Muscle of arm (tissue), 12 donors: Measurements from ENCODE around the gene TMEM232. TPM values are rescaled to one million over a fixed set of nuclear protein-coding genes. Genes with fewer than 3 reads are reported as not detected.
"Not testable (repeated sequence)": the region's sequence is repeated elsewhere in the genome, so short reads cannot be mapped to it uniquely, and the experiment has no call there.

Source experiments
- DNase-seq: peaks from one replicate; pipeline ENCODE4 v3.0.0-alpha.2; 2013
- polyA plus RNA-seq, 12 donors: library from polyadenylated mRNA; unstranded; fragments of 120-200 nt; gene quantifications; one replicate each; pipeline ENCODE4 v1.2.1, GENCODE V29; 2013; ENCODE audit not compliant: insufficient read length in 12 of 12

The TMEM232 gene
- polyA plus RNA-seq, 12 donors = 0.48 to 2.1 (median 1.1) TPM; not detected in 2

DNA sequence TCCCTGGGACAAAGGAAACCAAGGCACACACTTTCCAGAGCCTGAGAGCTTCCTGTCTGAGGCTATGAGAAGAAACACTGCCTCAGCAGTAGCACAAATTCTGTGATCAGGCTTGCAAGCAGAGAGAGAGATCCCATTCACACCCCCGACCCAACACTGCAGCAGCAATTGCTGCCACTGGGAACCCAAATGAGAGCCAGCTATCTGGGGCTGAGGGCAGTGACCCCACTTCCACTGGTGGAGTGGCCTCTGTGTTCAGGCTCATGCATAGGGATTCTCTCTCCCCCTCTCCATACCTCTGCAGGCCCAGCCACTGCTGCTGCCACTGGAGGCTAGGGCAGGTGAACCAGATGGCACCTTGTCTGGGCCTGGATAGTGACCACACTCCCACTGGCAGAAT is 95.2 kb downstream of the TMEM232 start:
- DNase-seq = no peak

DNA sequence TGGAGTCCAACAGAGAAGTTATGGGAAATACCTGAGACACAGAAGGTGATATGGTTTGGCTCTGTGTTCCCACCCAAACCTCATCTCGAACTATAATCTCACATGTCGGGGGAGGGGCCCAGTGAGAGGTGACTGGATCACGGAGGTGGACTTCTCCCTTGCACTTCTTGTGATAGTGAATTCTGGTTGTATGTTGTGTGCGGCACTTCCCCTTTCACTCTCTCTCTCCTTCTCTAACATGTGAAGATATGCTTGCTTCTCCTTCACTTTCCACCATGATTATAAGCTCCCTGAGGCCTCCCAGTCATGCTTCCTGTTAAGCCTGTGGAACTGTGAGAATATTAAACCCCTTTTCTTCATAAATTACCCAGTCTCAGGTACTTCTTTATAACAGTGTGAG is 96.1 kb downstream of the TMEM232 start:
- no peak for DNase-seq

DNA sequence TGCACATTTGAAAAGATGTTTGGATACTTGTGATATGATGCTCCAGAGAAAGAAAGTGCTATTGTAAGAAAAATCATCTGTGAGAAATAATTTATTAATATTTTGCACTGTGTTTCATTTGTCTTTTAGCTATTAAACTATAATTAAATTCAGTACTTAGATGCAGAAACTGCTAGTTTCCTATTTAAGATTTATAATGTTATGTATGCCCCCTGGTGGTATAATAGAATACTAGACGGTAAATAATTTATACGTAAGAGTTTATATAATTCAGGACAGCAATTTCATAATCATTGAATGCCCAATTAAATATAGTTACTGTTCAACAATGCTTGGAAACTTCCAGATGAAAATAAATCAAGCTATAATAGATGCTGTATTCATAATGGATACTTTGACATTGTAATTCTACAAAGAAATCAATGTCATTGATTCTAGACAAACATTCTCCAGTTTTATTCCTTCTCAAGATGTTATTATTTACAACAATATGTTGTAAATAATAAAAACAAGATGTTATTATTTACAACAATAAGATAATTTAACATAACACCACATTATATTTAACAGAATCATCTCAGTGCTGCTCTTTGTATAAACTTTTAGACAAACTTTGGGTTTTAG is 101.0 kb downstream of the TMEM232 start:
- peak; percentile 5 for DNase-seq

DNA sequence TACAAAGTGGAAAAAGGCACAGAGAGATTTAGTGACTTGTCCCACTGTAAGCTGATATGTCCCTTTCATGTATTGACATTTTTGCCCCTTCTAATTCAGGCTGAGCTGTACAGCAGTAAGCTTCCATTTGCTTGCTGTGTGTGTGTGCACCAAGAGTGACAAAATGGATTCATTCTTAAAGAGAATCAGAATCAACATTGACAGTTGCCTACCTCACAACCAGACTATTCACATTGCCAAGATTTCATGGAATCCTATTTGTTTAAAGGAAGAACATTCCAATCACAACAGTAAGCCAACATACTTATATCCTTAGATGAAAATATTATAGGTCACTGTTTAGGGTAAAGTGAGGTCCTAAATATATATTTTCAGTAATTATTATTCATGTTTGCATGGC is 102.6 kb downstream of the TMEM232 start:
- DNase-seq = no peak

DNA sequence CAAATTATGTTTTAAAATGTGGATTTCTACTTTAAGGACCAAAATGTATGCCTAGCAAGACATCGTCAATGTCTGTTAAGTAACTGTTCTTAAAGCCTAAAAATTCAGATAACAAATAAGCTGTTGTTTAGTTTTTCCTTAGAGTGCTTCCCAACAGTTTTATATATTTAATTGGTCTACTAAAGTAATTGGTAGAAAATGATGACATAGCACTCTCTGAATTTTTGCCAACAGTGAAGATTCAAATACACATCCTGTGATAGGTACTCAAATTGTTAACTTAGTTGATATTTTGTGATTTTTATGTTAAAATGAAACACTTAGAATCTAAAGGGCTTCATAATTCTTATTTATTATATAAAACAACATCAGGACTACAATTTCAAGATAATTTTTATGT is 107.5 kb downstream of the TMEM232 start:
- DNase-seq = no peak

GRCh38 chr5:110616009-110616408 is 110.5 kb downstream of the TMEM232 start:
- DNase-seq = no peak

- DNase-seq = no peak
Observed at GRCh38 chr5:110612794-110613247, 113.7 kb downstream of the TMEM232 start.

DNA sequence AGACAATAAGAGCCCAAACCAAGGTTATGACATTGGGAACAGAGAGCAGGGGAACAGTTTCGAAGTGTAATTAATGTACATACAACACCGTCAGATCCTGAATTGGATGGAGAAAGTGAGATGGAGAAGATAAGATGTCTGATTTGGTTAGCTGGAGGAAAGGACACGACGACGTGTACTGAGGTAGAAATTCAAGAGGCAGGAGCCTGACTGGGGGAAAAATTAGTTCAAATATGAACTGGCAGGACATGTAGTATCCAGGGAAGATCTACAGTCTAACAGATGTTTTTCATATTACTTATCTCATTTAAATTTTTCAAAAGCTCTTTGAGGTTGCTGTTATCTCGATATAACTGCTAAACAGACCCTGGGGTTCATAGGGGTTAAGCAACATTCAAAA is 114.7 kb downstream of the TMEM232 start:
- no peak for DNase-seq

DNA sequence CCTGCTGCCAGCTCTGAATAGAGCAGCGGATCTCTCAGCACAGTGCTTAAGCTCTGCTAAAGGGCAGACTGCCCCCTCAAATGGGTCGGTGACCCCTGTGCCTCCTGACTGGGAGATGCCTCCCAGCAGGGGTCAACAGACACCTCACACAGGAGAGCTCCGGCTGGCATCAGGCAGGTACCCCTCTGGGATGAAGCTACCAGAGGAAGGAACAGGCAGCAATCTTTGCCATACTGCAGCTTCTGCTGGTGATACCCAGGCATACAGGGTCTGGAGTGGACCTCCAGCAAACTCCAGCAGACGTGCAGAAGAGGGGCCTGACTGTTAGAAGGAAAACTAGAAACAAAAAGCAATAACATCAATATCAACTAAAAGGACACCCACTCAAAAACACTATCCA is 131.6 kb downstream of the TMEM232 start:
- no peak for DNase-seq

DNA sequence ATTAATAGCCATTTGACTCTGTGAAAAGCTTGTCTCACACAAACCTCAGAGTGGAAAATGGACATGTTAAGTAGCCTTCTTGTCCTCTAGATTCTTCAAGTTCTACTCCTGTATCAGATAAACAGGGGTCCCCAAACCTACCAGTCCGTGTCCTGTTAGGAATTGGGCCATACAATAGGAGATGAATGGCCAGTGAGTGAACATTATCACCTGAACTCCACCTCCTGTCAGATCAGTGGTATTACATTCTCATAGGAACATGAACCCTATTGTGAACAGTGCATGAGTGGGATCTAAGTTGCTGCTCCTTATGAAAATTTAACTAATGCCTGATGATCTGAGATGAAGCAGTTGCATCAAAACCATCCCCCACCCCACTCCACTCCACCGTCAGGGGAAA is 136.3 kb downstream of the TMEM232 start:
- no peak for DNase-seq

GRCh38 chr5:110588286-110588980 is 138.0 kb downstream of the TMEM232 start:
- DNase-seq = no peak

DNA sequence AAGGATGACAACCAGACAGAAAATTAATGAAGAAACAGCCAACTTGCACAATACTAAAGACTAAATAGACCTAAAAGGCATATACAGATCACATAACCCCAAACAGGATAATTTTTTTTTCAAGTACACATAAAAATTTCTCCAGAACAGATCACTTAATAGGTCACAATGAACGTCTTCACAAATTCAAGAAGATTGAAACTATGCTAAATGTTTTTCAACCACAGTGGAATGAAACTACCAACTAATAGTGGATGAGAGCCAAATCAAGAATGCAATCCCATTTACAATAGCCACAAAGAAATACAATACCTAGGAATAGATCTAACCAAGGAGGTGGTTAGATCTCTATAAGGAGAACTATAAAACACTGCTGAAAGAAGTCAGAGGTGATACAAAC is 145.8 kb downstream of the TMEM232 start:
- DNase-seq = no peak

GRCh38 chr5:110572729-110573128 is 153.7 kb downstream of the TMEM232 start:
- no peak for DNase-seq

DNA sequence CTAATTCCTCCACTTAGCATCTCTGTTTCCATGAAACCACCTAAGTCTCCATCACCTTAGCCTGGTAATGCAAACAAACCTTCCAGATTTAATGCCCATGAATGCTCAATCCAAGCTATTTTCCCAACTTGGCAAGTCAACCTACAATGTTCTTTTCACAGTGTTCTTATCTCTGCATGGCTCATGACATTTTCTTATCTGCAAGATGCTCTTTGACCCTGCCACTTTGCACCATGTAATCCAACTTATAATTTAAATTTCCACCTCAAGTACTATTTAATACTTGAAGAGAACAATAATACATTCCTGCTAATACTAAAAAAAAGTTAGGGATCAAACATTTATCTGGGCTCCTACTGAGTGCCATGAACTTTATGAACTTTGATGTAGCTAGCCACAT is 164.3 kb downstream of the TMEM232 start:
- DNase-seq = no peak

DNA sequence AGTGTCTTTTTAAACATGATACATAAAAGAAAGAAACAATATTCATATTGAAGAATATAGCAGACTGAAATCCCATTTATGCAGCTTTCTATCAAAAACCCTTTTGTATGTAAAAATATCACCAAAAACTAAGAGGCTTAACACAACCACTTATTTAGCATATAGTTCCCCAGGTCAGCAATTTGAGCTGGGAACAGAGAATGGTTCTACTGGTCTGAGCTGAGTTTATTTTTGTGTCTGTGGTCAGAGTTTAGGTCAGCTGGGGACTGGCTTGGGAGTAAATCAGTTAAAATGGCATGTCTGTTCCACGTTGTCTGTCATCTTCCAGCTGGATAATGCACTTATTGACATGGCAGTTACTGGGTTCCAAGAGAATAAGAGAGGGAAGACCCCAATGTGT is 165.0 kb downstream of the TMEM232 start:
- DNase-seq = no peak

DNA sequence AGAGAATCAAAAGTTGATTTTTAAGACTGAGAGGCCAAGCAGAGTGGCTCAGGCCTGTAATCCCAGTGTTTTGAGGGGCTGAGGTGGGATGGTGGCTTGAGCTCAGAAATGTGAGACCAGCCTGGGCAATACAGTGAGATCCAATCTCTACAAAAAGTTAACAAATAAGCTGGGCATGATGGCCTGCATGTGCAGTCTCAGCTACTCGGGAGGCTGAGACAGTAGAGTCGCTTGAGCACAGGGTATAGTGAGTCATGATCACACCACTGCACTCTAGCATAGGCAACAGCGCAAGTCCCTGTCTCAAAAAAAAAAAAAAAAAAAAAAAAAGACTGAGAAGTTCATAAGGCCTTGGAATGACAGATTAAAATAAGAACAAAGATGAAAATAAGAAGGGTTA is 177.2 kb downstream of the TMEM232 start:
- no peak for DNase-seq

DNA sequence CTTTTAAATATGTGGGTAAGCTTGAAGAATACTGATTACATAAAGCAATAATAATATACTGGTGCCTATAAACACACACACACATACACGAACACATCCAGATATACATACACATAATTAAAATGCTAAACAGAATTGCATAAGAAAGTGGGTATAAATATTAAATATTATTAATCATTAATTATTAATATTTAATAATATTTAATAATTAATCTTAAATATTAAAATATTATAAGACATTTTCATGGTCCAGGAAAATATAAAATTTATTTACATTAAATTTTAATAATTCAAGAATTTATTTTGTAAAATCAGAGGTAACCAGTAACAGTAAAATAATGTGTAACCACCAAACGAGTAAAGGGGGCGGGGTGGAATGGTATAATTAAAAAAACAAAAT is 178.3 kb downstream of the TMEM232 start:
- DNase-seq = no peak

- DNase-seq = no peak
Observed at GRCh38 chr5:110547495-110547894, 179.0 kb downstream of the TMEM232 start.

- no peak for DNase-seq
Observed at GRCh38 chr5:110545716-110546115, 180.8 kb downstream of the TMEM232 start.

DNA sequence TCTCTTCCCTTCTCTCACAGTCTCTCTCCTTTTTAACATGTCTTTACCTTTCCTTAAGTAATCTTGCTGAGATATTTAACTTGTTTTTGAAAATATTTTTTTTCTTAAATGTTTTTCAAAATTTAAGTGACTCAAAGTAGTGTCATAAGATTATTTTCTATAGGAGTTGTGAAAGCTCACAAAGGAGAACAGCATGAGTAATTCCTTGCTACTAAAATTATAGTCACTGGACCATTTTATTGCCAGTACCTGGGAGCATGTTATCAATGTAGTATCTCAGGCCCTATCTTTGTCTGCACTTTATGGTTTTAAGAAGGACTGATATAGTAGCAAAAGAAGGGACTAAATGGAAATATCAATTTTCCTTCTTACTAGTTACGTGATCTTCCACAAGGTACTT is 181.9 kb downstream of the TMEM232 start:
- no peak for DNase-seq

DNA sequence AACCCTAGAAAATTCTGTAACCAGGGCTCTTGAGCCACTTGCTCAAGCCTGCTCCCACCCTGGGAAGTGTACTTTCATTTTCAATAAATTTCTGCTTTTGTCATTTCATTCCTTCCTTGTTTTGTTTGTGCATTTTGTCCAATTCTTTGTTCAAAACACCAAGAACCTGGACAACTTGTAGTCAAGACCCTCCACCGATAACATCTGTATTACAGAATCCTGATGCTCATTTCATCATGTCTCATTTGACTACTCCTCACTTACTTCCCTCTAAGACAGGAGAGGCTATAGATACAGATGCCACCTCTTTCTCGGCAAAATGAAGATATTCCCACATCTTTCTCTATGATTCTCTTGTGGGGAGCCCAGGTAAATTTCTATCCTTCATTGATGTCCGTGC is 183.5 kb downstream of the TMEM232 start:
- no peak for DNase-seq

DNA sequence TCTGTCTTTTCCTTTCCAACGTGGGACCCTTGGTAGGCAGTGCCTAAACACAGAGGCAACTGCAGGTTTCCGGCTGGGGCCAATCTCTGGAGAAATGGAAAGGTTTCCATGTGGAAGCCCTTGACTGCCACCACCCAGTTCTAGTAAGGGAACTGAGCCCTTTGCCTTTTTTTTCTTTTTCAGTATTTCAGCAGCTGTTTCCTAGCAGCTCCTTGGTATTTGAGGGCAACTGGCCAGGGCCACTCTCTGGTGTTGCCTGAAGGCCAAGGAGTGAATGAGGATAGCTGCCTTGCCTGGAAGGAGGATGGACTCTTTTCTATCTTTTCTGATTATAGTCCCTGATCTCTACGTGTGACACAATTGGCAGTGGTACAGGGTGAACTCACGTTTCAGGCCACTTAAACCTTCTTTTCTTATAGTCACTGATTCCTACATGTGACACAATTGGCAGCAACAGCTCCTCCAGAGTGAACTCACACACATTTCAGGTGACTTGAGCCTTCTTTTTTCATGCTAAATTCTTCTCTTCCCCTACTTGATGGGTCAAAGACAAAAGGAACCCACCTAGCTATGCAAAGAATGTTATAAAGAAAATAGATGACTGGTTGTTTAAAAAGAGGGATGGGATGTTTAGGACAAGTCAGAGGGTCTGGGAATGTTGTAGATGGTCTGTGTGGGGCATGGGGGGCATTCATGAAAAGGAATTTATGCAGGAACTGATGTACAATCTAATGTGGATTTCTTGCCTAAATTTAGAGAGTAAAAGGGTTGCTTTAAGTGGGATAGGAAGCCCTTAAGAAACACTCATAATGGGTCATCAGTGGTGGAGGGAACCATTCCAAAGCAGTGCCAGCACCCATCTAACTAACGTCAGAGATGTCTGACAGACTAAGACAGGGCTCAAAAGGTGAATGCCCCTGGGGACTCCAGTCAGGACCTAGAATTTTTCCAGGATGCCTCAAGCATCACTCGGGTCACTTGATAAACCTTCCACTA is 190.1 kb downstream of the TMEM232 start:
- no peak for DNase-seq

- DNase-seq = not testable (repeated sequence)
Observed at GRCh38 chr5:110535146-110535545, 191.3 kb downstream of the TMEM232 start.
